Fibroblast of skin of back (primary cell): ENCODE data around the gene TSEN2.
A peak's percentile ranks its signal among the peaks of the same experiment; 100 is the strongest.

Source experiments
- DNase-seq: peaks from one replicate; pipeline ENCODE4 v3.0.0-alpha.2; 2013

The TSEN2 gene

DNA sequence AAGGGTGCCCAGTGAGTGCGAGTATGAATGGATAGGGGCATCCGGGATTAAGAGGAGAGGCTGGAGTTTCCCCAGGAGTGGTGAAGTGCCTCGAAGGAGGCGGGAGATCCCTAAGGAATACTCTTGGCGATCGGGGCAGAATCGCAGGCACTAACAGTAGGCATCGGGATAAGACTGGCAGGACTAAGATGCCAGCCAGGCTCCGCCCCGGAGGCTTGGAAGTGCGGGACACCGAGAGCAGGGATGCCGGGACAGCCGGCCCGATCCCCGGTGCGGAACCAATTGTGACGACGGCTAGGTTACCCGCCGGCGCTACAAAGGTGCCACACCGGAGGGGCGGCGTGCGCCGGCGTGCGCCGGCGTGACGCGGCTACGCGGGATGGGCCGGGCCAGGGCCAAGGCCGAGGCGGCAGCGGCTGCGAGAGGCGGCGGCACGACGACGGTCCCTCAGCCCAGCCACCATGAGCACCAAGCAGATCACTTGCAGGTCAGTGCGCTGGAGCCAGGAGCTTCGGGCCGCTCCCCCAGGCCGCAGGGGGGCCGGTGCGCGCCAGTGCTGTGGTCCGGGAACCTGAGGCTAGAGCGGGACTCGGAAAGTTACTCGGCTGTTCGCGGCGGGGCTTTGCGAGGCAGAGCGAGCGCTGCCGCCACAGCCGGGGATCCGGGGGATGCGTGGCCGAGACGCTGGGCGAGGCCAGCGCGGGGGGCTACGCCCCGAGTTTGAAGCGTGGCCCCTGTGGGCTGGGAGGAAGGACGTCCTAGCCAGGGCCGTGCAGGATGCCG lies 72.6 kb downstream of the TSEN2 start, which contains the start of gene MKRN2:
Gene MKRN2 (plus strand): TSS at position 398 of the 783 bp plus-strand sequence. CDS start 64 bp downstream, at position 462.
- DNase-seq, result peak; percentile 86

DNA sequence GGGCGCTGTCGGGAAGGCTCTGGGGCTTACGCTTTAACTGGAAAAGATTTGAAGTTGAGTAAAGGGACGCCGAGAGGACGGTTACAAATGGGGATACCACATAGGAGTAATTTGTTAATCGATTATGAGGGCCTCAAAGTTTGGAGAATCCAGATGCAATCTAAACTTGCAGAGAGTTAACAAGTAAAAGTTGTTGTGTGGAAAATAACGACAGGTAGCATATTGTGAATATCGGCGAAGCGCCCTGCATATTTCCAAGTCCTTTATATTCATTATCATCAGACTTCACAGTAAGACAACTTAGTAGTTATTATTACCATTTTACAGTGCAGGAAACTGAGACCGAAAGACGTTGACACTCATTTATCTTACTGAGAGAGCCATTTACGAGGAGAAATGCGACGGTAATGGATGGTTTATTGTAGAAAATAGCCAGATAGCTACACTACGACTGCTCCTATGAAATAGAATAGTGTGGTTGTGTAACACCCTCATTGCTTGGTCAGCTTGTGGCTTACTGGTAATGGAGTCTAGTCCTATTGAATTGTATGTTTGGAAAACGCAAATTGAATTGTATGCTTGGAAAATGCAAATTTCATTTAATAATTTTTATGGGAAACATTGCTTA lies 73.3 kb downstream of the TSEN2 start:
- peak; percentile 16 for DNase-seq

DNA sequence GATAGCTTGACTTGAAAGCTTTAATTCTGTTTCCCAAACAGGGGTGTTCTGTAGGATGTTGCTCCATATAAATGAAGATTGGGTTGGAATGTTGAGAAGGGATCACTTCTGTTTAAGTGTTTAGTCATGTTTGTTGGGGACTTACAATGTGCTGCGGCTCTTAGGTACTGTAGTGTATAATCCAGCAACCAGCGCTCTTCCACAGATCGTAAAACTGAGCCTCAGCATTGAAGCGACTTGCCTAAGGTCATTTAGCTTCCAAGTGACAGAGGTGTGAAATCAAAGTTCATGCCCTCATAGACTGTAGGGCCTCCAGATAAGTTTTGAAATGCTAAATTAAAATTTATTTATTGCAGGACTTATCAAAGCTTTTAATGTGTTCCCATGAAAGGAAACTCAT lies 74.4 kb downstream of the TSEN2 start:
- DNase-seq, result no peak

DNA sequence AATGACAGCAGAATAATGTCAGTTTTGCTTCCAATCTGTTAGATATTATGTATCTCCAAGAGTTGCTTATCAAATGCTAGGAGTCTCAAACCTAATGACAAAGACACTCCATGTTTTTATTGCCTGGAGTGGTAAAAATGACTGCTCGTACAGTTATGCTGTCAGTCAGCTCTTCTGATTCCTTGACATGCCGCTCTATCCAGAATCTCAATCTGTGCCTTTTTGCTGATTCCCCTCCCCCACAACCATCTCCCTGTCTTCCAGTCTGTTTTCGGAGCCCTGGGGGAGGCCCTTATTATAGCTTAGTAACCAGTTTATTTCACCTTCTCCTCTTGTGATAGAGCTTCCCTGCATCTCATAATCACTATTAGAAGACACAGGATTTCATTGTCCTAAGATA lies 75.2 kb downstream of the TSEN2 start:
- DNase-seq, result no peak

DNA sequence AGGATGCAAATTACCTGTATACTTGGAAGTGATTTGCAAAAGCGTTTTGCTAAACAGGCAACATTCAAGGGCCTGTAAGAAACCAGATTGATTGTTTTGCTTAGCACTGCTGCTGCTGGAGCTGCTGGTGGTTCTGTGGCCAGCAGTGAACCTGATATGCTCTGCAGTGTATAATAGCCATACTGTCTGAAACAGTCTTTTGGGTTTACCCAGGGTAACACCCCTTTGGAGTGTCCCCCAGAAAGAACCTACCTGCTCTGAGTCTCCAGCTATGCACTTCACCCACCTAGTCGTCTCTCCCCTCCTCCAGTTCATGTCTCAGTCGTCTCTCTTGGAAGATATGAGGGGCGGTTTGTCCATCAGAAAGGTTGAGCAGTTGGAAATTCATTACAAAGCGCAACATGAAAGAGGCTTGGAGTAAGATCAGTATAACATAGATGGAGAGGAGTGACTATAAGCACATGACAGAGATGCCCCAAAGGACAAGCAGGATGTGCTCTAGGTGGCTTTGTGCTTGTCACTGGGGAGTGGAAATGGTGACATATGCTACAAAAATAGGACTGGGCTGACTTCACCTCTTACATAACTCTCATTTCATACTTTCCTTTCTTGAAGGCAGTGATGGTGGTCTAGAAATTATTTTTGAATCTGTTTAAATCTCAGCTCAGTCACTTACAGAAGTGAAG lies 76.4 kb downstream of the TSEN2 start:
- no peak for DNase-seq

DNA sequence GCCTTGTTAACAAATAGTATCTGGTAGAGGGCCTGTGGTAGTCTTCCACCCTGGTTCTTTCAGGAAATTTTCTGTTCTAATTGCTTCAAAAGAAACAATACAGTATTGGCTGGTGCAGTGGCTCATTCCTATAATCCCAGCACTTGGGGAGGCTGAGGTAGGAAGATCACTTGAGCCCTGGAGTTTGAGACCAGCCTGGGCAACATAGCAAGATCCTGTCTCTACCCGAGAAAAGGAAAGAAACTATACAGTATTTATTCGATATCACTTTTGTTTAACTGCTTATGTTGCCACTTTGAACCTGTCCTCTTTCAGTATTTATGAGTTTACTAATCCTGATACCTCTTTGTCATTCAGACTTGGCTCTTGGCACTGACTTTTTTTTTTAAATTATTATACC lies 77.1 kb downstream of the TSEN2 start:
- no peak for DNase-seq

DNA sequence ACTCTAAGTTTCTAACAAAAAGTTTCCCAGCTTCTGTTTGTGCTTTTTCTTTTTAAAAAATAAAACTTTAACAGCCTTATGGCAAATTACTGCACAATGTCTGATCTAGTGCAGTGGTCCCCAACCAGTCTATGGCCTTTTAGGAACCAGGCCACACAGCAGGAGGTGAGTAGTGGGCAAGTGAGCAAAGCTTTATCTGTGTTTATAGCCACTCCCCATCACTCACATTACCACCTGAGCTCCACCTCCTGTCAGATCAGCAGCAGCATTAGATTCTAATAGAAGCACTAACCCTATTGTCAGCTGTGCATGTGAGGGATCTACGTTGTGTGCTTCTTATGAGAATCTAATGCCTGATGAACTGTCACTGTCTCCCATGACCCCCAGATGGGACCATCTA lies 78.2 kb downstream of the TSEN2 start:
- DNase-seq, result no peak

DNA sequence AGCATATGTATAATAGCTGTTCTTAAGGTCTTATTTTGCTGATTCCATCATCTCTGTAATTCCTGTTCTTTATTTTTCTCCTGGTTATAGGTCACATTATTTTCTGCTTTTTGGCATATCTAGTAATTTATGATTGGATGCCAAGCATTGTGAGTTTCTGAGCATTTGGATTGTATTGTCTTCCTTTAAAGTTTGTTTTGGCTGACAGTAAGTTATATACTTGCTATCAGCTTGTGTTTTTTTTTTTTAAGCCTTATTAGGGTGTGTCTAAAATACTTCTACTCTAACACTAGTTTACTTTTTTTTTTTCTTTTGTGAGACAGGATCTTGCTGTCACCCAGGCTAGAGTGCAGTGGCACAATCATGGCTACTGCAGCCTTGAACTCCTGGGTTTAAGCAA lies 82.7 kb downstream of the TSEN2 start:
- no peak for DNase-seq

DNA sequence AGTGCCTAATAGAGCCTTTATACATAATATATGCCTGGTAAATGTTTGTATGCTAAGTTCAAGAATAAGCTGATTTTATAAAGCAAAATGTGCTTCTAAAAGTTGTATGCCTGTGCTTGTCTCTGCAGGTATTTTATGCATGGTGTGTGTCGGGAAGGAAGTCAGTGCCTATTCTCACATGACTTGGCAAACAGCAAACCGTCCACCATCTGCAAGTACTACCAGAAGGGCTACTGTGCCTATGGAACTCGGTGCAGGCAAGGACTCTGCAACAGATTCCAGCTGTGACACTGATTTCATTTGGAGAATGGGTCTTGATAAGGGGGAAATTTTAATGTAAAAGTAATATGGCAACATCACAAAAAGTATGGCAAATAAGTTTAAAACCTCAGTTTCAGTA lies 84.5 kb downstream of the TSEN2 start:
- no peak for DNase-seq

DNA sequence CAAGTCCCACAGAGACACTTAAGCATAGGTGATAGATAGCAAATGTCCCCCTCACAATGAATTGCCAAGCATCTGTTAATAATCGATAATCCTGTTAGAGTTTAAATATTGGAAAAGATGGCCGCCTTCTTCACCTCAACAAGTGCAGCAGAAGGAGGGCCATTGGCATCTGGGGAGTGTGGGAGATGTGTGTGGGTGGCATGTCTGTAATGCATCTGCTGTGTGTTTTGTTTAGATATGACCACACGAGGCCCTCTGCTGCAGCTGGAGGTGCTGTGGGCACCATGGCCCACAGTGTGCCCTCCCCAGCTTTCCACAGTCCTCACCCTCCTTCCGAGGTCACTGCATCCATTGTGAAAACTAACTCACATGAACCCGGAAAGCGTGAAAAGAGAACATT lies 85.6 kb downstream of the TSEN2 start:
- no peak for DNase-seq

DNA sequence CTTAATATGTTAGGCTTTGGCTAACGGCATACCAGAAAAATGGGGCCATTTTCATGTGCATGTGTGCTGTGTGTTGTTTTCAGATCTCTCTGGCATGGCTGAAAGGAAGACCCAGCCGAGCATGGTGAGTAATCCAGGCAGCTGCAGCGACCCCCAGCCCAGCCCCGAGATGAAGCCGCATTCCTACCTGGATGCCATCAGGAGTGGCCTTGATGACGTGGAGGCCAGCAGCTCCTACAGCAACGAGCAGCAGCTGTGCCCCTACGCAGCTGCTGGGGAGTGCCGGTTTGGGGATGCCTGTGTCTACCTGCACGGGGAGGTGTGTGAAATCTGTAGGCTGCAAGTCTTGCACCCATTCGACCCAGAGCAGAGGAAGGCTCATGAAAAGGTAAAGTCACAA lies 87.7 kb downstream of the TSEN2 start:
- DNase-seq, result no peak

DNA sequence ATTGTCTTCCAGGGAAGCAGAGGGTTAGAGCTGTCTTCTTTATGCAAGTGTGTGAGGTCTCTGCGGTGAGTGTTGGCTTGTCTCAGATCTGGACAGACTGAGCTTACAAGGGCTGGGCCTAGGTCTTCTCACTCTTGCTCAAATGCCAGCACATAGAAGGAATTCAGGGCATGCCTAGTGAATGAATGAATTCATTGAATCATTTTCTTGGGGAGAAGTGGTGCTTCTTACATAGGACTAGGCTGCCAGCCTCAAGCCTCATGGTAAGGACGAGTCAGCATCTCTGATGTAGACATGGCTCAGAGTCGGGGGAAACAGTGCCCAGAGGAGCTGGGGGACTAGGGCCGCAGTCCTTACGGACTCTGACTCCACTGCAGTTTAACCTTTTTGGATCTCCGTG lies 89.9 kb downstream of the TSEN2 start:
- DNase-seq, result no peak

DNA sequence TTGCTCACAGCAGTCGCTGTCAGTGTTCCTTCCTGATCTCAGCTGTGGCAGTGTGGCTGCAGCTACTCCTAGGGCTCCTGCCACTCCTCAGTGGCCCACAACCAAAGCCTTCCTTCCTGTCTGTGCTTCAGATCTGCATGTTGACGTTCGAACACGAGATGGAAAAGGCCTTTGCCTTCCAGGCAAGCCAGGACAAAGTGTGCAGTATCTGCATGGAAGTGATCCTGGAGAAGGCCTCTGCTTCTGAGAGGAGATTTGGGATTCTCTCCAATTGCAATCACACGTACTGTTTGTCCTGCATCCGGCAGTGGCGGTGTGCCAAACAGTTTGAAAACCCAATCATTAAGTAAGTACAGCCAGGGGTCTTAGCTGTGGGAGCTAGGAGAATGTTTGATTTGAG lies 90.4 kb downstream of the TSEN2 start:
- DNase-seq, result no peak

DNA sequence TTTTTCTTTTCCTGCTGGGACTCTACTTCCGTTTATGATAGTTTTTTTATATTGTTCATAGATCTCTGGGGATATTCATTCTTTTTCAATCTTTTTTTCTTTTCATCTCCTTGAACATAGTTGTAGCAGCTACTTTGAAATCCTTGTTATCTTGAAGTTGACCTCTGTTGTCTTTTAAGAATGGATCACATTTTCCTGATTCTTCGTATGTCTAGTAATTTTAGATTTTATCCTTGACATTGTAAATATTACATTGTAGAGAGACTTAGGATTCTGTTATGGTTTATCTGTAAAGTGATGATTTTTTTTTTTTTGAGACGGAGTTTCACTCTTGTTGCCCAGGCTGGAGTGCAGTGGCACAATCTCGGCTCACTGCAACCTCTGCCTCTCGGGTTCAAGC lies 93.1 kb downstream of the TSEN2 start:
- no peak for DNase-seq

DNA sequence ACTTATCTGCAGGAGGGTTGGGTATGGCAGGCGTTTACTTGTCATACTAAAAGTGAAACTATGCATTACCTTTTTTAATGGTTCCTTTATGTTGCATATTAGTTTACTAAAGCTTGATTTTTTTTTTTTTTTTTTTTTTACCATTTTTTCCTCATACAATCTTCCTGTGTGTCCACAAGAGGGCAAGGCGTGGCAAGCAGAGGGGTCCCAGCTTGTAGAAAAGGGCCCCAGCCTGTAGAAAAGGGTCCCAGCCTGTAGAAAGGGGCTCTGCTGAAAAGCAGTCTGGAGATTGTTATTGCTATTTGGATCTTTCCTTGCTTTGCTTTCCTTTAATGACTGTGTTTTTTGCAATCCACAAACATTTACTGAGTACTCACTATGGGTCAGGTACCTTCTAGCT lies 94.5 kb downstream of the TSEN2 start:
- no peak for DNase-seq

DNA sequence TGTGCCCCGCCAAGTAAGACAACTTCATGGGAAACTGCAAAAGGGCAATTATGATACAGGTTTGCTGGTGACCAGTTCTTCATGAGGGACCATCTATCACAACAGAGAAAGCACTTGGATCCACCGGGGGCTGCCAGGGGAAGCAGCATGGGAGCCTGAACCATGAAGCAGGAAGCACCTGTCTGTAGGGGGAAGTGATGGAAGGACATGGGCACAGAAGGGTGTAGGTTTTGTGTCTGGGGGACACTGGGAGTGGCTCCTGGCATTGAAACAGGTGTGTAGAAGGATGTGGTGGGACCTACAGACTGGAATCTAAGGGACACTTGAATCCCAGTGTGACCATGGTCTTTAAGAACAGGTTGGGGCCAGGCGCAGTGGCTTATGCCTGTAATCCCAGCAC lies 95.2 kb downstream of the TSEN2 start:
- DNase-seq, result no peak

DNA sequence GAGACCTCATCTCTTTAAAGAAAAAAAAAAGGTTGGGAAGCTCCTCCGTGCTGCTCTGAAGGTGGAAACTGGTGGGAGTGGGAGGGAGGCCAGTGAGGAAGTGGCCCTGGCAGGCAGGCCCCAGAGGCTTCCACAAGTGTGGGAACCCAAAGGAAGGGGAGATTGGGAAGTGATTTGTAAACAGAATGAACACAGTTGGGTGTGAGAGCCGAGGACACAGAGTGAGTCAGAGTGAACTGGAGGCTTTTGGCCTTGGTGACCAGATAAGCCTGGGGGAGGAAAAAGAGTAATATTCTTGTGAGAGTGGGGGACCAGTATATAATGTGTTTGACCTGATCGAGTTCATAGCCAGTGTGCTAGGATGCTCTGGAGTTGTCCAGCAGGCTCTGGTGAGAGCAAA lies 95.6 kb downstream of the TSEN2 start:
- no peak for DNase-seq

DNA sequence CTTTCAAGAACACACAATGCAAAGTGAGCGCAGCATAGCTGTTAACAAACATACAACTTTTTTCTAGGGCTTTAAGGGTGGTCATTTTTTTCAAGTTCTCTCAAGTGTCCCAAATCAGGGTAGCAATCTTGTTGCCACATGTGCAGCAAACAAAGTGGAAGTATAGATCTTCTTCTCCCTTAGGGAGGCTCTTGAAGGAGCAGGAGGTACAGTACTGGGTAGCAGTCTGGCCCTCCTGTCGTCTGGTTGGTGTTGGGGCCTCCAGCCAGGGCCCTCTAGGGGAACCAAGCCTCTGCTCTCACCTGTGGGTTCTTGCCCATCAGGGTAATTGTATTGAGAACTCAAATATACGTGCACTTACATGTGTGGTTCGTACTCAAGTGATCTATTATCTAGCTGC lies 98.5 kb downstream of the TSEN2 start:
- no peak for DNase-seq
